Neuronal stem cell (in vitro differentiated cells): ENCODE data around the gene CACNA2D2.

ENCODE experiments used
- DNase-seq: peaks from one replicate; pipeline ENCODE4 v3.0.0-alpha.2; 2013; ENCODE audit warnings: low spot score
- H2AFZ ChIP-seq: one replicate; pipeline ENCODE4 v1.6.1; 2013; ENCODE audit warnings: mild to moderate bottlenecking, low read length, inconsistent platforms
- H2AK5ac ChIP-seq: 2 replicates; pipeline ENCODE4 v1.6.1; 2013; ENCODE audit warnings: low read depth, mild to moderate bottlenecking, inconsistent platforms, low read length, moderate library complexity, mixed read lengths
- H2BK120ac ChIP-seq: 2 replicates; pipeline ENCODE4 v1.6.1; 2013; ENCODE audit warnings: low read depth, mild to moderate bottlenecking, inconsistent platforms, low read length, moderate library complexity, mixed read lengths
- H2BK12ac ChIP-seq: one replicate; pipeline ENCODE4 v1.6.1; 2013; ENCODE audit warnings: low read length, inconsistent platforms
- H2BK15ac ChIP-seq: 2 replicates; pipeline ENCODE4 v1.6.1; 2013; ENCODE audit warnings: mild to moderate bottlenecking, low read length, inconsistent platforms, mixed read lengths
- H2BK5ac ChIP-seq: one replicate; pipeline ENCODE4 v1.6.1; 2013; ENCODE audit warnings: inconsistent platforms, mild to moderate bottlenecking, low read length, moderate library complexity
- H3K14ac ChIP-seq: one replicate; pipeline ENCODE4 v1.6.1; 2013; ENCODE audit warnings: low read length, inconsistent platforms
- H3K18ac ChIP-seq: 2 replicates; pipeline ENCODE4 v1.6.1; 2013; ENCODE audit warnings: low read length, inconsistent platforms
- H3K23ac ChIP-seq: 2 replicates; pipeline ENCODE4 v1.6.1; 2013; ENCODE audit warnings: low read depth, mild to moderate bottlenecking, mixed read lengths, low read length, inconsistent platforms; ENCODE audit not compliant: poor library complexity
- H3K27ac ChIP-seq: replicated peaks from 3 replicates; pipeline ENCODE4 v1.5.1; 2013; ENCODE audit warnings: low read length, inconsistent platforms
- H3K27me3 ChIP-seq, 3 experiments: 2 replicates each; pipeline ENCODE4 v1.6.1; 2013; ENCODE audit warnings: low read length in 3 of 3, mild to moderate bottlenecking in 2 of 3, inconsistent platforms in 1 of 3, low read depth in 1 of 3, mixed read lengths in 1 of 3, moderate library complexity in 1 of 3; ENCODE audit not compliant: control insufficient read depth in 3 of 3, insufficient read depth in 3 of 3
- H3K36me3 ChIP-seq, 2 donors: replicated peaks in 1 of 2; 2 replicates each; pipeline ENCODE4 v1.6.1; 2013; ENCODE audit warnings: low read length in 2 of 2; ENCODE audit not compliant: control insufficient read depth in 2 of 2, insufficient read depth in 2 of 2
- H3K4ac ChIP-seq: 2 replicates; pipeline ENCODE4 v1.6.1; 2013; ENCODE audit warnings: inconsistent platforms, mild to moderate bottlenecking, low read length, moderate library complexity
- H3K4me1 ChIP-seq, 2 donors: 1 replicate in 1 of 2; 2 replicates in 1 of 2; pipeline ENCODE4 v1.6.1; 2013; ENCODE audit warnings: low read length in 2 of 2, low read depth in 1 of 2; ENCODE audit not compliant: control insufficient read depth in 2 of 2, insufficient read depth in 1 of 2
- H3K4me2 ChIP-seq: one replicate; pipeline ENCODE4 v1.6.1; 2013; ENCODE audit warnings: mild to moderate bottlenecking, low read length, inconsistent platforms; ENCODE audit not compliant: insufficient read depth, poor library complexity, severe bottlenecking
- H3K4me3 ChIP-seq, 2 donors: 2 replicates each; pipeline ENCODE4 v1.5.1; 2013; ENCODE audit warnings: low read length in 2 of 2, mild to moderate bottlenecking in 2 of 2, inconsistent platforms in 1 of 2, moderate library complexity in 1 of 2
- H3K79me1 ChIP-seq: one replicate; pipeline ENCODE4 v1.6.1; 2013; ENCODE audit warnings: low read depth, mild to moderate bottlenecking, inconsistent platforms, low read length, moderate library complexity
- H3K9ac ChIP-seq: one replicate; pipeline ENCODE4 v1.6.1; 2013; ENCODE audit warnings: mild to moderate bottlenecking, low read depth, low read length, inconsistent platforms; ENCODE audit not compliant: poor library complexity
- H3K9me3 ChIP-seq, 2 donors: replicated peaks in 1 of 2; 2 replicates each; pipeline versions ENCODE3 to v1.6.1; 2013; ENCODE audit warnings: low read length in 2 of 2, mild to moderate bottlenecking in 2 of 2, inconsistent platforms in 1 of 2, low read depth in 1 of 2, mixed read lengths in 1 of 2, moderate library complexity in 1 of 2; ENCODE audit not compliant: control insufficient read depth in 2 of 2, insufficient read depth in 1 of 2
- H4K8ac ChIP-seq: one replicate; pipeline ENCODE4 v1.6.1; 2013; ENCODE audit warnings: low read depth, mild to moderate bottlenecking, inconsistent platforms, low read length, moderate library complexity
- H4K91ac ChIP-seq: one replicate; pipeline ENCODE4 v1.6.1; 2013; ENCODE audit warnings: low read length, low read depth, mild to moderate bottlenecking, inconsistent platforms; ENCODE audit not compliant: poor library complexity
- WGBS, 2 donors: extraction: QIAGEN DNeasy Blood & Tissue Kit; methylation state at CpG; one replicate each; pipeline ENCODE4 v1.1.7; 2013; ENCODE audit warnings: missing lambda C conversion rate in 2 of 2, mixed read lengths in 1 of 2; ENCODE audit not compliant: insufficient read length in 2 of 2, insufficient replicate concordance in 1 of 2; ENCODE audit errors: extremely low coverage in 2 of 2; 5-methylcytosine and 5-hydroxymethylcytosine counted together

Gene CACNA2D2

GRCh38 chr3:50525191-50525910, 21.9 kb upstream of the CACNA2D2 start:
- H2BK15ac ChIP-seq: no peak overlapping the region
- H3K27ac ChIP-seq: no peak overlapping the region
- no peak overlapping the region for H2BK12ac ChIP-seq
- H3K4ac ChIP-seq: no peak overlapping the region
- DNase-seq: no peak
- no peak overlapping the region for H2AK5ac ChIP-seq
- no peak overlapping the region for H4K8ac ChIP-seq
- H3K23ac ChIP-seq: no peak overlapping the region
- no peak overlapping the region for H2AFZ ChIP-seq
- peaks cover 0 to 94% (median 3%) of the 10 kb centered on the region in 3 experiments for H3K27me3 ChIP-seq
- H3K4me2 ChIP-seq: no peak overlapping the region
- H3K9me3 ChIP-seq: no peaks in the 10 kb centered on the region
- no peaks in the 10 kb centered on the region for H3K36me3 ChIP-seq
- peaks cover 0 to 16% of the 10 kb centered on the region in 2 donors for H3K4me1 ChIP-seq
- peaks cover 1% of the 10 kb centered on the region for H3K79me1 ChIP-seq
- H3K18ac ChIP-seq: no peak overlapping the region
- H4K91ac ChIP-seq: no peak overlapping the region
- no peak overlapping the region for H3K4me3 ChIP-seq
- no peak overlapping the region for H2BK120ac ChIP-seq
- no peak overlapping the region for H2BK5ac ChIP-seq
- no peak overlapping the region for H3K9ac ChIP-seq
- no peak overlapping the region for H3K14ac ChIP-seq
- no CpG with 5 or more reads among the region's 9 CpGs for WGBS, 2 donors

DNA sequence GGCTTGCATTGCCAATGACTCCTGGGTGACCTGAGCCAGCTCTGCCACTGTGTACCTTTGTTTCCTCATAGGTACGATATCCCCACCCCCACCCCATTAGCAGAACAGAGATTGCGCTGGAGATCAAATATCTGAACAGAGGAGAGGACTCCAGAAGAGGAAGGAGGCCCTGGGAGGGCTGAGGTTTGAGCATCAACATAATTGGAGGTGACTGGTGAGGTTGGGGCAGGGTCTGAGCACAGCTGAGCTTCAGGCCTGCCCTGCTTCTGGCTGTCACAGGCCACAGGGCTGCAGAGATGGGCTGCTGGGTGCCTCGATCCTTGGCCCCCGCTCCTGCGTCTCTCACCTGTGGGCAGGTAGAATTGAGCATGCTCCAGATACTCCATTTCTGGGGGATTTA, 21.3 kb upstream of the CACNA2D2 start:
- no CpG with 5 or more reads among the region's 5 CpGs for WGBS, 2 donors
- H3K9me3 ChIP-seq: no peaks in the 10 kb centered on the region
- H3K4me1 ChIP-seq: peaks cover 0 to 11% of the 10 kb centered on the region in 2 donors
- no peak overlapping the region for H3K9ac ChIP-seq
- H3K4ac ChIP-seq: no peak overlapping the region
- peaks cover 0 to 88% (median 3%) of the 10 kb centered on the region in 3 experiments for H3K27me3 ChIP-seq
- no peak overlapping the region for H3K4me3 ChIP-seq
- DNase-seq: no peak
- H3K79me1 ChIP-seq: peaks cover 1% of the 10 kb centered on the region
- no peak overlapping the region for H2BK120ac ChIP-seq
- H2BK12ac ChIP-seq: no peak overlapping the region
- no peak overlapping the region for H3K4me2 ChIP-seq
- no peak overlapping the region for H3K14ac ChIP-seq
- H3K27ac ChIP-seq: no peak overlapping the region
- no peak overlapping the region for H2BK5ac ChIP-seq
- no peak overlapping the region for H4K8ac ChIP-seq
- no peak overlapping the region for H4K91ac ChIP-seq
- no peaks in the 10 kb centered on the region for H3K36me3 ChIP-seq
- no peak overlapping the region for H3K23ac ChIP-seq
- no peak overlapping the region for H3K18ac ChIP-seq
- no peak overlapping the region for H2AFZ ChIP-seq
- H2BK15ac ChIP-seq: no peak overlapping the region
- no peak overlapping the region for H2AK5ac ChIP-seq

DNA sequence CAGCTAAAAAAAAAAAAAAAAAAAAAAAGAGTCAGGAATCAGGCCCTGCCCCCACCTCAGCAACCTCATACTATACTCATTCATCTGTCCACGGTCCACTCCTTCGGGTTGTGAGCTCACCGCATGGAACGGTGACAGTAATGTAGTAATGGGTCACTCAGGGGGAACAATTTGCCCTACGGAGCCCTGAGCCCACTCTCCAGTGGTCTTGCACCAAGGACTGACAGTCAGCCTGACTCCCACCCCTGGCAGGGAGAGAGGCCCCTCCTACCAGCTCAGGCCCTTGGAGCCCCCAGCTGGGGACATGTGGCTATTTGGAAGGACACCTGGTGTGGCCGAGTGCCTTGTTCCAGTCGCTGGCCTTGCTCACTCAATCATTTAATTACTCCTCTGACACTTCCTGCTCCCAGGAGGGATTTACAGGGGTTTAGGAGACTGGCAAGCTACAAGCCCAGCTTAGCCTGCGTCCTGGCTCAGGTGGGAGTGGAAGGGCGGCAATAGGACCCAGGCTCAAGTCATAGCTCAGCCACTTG, 19.9 kb upstream of the CACNA2D2 start:
- Histone ChIP-seq H3K27me3 (peaks cover 0 to 80% (median 0%) of the 10 kb centered on the region in 3 experiments), H4K91ac (no peak overlapping the region), H2BK15ac (no peak overlapping the region), H3K9me3 (no peaks in the 10 kb centered on the region), H3K9ac (no peak overlapping the region), H3K4me3 (no peak overlapping the region), H3K27ac (no peak overlapping the region), H3K14ac (no peak overlapping the region), H2BK120ac (no peak overlapping the region), H2BK5ac (no peak overlapping the region), H3K23ac (no peak overlapping the region), H3K18ac (no peak overlapping the region), H3K4ac (no peak overlapping the region), H3K79me1 (peaks cover 1% of the 10 kb centered on the region), H3K4me1 (peaks cover 0 to 14% of the 10 kb centered on the region in 2 donors), H2AK5ac (no peak overlapping the region), H2AFZ (no peak overlapping the region), H2BK12ac (no peak overlapping the region), H3K4me2 (no peak overlapping the region), H3K36me3 (no peaks in the 10 kb centered on the region), H4K8ac (no peak overlapping the region)
- no CpG with 5 or more reads among the region's 9 CpGs for WGBS, 2 donors
- no peak for DNase-seq

GRCh38 chr3:50521572-50521971, 18.1 kb upstream of the CACNA2D2 start:
- Histone ChIP-seq H3K4ac (no peak overlapping the region), H3K4me2 (no peak overlapping the region), H4K8ac (no peak overlapping the region), H3K79me1 (peaks cover 1% of the 10 kb centered on the region), H3K36me3 (no peaks in the 10 kb centered on the region), H2AK5ac (no peak overlapping the region), H3K9me3 (no peaks in the 10 kb centered on the region), H3K27ac (no peak overlapping the region), H3K18ac (peak overlapping the region; percentile 77), H2BK5ac (no peak overlapping the region), H3K4me1 (peaks cover 10 to 24% of the 10 kb centered on the region in 2 donors), H3K4me3 (no peak overlapping the region), H3K14ac (no peak overlapping the region), H4K91ac (no peak overlapping the region), H3K23ac (no peak overlapping the region), H2BK15ac (no peak overlapping the region), H3K9ac (peak overlapping the region; percentile 25), H2BK12ac (no peak overlapping the region), H2AFZ (no peak overlapping the region), H3K27me3 (peaks cover 0 to 66% (median 0%) of the 10 kb centered on the region in 3 experiments), H2BK120ac (no peak overlapping the region)
- no CpG with 5 or more reads among the region's 5 CpGs for WGBS, 2 donors
- no peak for DNase-seq
